ENCODE data around the gene MAP3K20.
"Not testable (repeated sequence)": the region's sequence is repeated elsewhere in the genome, so short reads cannot be mapped to it uniquely, and the experiment has no call there.

MAP3K20 gene

GRCh38 chr2:173164396-173164795 lies 88.8 kb downstream of the MAP3K20 start:
- no peak for DNase-seq

GRCh38 chr2:173165443-173166238 lies 90.0 kb downstream of the MAP3K20 start:
- DNase-seq, result no peak

GRCh38 chr2:173171321-173171720 lies 95.7 kb downstream of the MAP3K20 start:
- no peak for DNase-seq

- DNase-seq, result no peak
Measured at GRCh38 chr2:173171924-173172643, 96.4 kb downstream of the MAP3K20 start.

- DNase-seq, result not testable (repeated sequence)
Measured at GRCh38 chr2:173174339-173174738, 98.7 kb downstream of the MAP3K20 start.

- no peak for DNase-seq
Measured at GRCh38 chr2:173175222-173175621, 99.6 kb downstream of the MAP3K20 start.

GRCh38 chr2:173181982-173182381 lies 106.3 kb downstream of the MAP3K20 start:
- no peak for DNase-seq

- no peak for DNase-seq
Measured at GRCh38 chr2:173184031-173185004, 108.7 kb downstream of the MAP3K20 start.

- no peak for DNase-seq
Measured at GRCh38 chr2:173185437-173185836, 109.8 kb downstream of the MAP3K20 start.

- DNase-seq, result no peak
Measured at GRCh38 chr2:173187941-173188788, 112.5 kb downstream of the MAP3K20 start.

GRCh38 chr2:173191601-173192000 lies 116.0 kb downstream of the MAP3K20 start:
- DNase-seq, result no peak

- DNase-seq, result no peak
Measured at GRCh38 chr2:173192071-173192470, 116.4 kb downstream of the MAP3K20 start.

- DNase-seq, result no peak
Measured at GRCh38 chr2:173193925-173194324, 118.3 kb downstream of the MAP3K20 start.

GRCh38 chr2:173195100-173195499 lies 119.5 kb downstream of the MAP3K20 start:
- DNase-seq, result no peak

- no peak for DNase-seq
Measured at GRCh38 chr2:173196080-173196479, 120.4 kb downstream of the MAP3K20 start.

GRCh38 chr2:173196638-173197037 lies 121.0 kb downstream of the MAP3K20 start:
- no peak for DNase-seq

GRCh38 chr2:173198327-173198726 lies 122.7 kb downstream of the MAP3K20 start:
- DNase-seq, result no peak

- no peak for DNase-seq
Measured at GRCh38 chr2:173199294-173199693, 123.6 kb downstream of the MAP3K20 start.

- no peak for DNase-seq
Measured at GRCh38 chr2:173202570-173202969, 126.9 kb downstream of the MAP3K20 start.

GRCh38 chr2:173204316-173204715 lies 128.7 kb downstream of the MAP3K20 start:
- no peak for DNase-seq

GRCh38 chr2:173205375-173205774 lies 129.7 kb downstream of the MAP3K20 start:
- DNase-seq, result no peak

- peak; percentile 53 for DNase-seq
Measured at GRCh38 chr2:173207124-173207523, 131.5 kb downstream of the MAP3K20 start.

Measured in NCI-H2029 (cell line).